Measurements from ENCODE around the gene ARHGEF28. TPM values are rescaled to one million over a fixed set of nuclear protein-coding genes. Genes with fewer than 3 reads are reported as not detected.

The ARHGEF28 gene
- total RNA-seq, 2 experiments from 2014 or later: not detected

DNA sequence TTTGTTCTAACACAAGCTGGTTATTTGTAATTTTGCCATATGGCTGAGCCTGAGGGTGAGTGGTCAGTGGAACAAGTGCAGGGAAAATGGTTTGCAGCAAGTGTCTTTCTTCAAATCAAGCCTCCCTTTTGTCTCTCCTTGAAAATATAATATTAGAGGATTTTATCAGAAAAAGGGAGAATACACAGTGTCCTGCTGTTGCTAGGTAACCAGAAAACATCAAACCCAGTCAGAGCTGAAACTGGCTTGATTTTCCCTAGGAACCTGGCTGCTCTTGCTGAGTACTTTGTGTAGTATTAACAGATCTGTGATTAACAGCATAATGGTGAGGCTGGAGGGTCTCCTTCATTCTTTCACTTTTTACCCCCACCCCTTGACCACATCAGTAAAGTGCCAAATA lies 314.0 kb downstream of the ARHGEF28 start:
- no peaks in the 10 kb centered on the region for H3K79me2 ChIP-seq (ENCODE audit: insufficient read depth, low read depth, low read length)
- H2AFZ ChIP-seq (ENCODE audit: low read length): no peak overlapping the region
- H3K9me3 ChIP-seq (ENCODE audit: low read length): peaks cover 8% of the 10 kb centered on the region
- no peak overlapping the region for H3K4me3 ChIP-seq (ENCODE audit: low read depth, low read length, poor library complexity, severe bottlenecking)
- H3K9me2 ChIP-seq (ENCODE audit: insufficient read depth, low read length): no peaks in the 10 kb centered on the region
- H4K20me1 ChIP-seq (ENCODE audit: insufficient read depth, low read length): no peaks in the 10 kb centered on the region
- intact Hi-C loops (cut with micrococcal nuclease; ENCODE audit: unreplicated experiment): no loop called here
- no peak for DNase-seq (ENCODE audit: low spot score)
- ChIA-PET POLR2A (no interaction called here), CTCF (ENCODE audit: unreplicated experiment) (no interaction called here)
- H3K27ac ChIP-seq (ENCODE audit: low read depth, low read length, poor library complexity, severe bottlenecking): no peak overlapping the region
- no peaks in the 10 kb centered on the region for H3K36me3 ChIP-seq (ENCODE audit: insufficient read depth, low read length)
- no peak overlapping the region for H3K4me2 ChIP-seq (ENCODE audit: low read length)
- no TSS peak for BruUV-seq (replicated peaks)
- peaks cover 12% of the 10 kb centered on the region for H3K4me1 ChIP-seq (ENCODE audit: insufficient read depth, low read length, poor library complexity, severe bottlenecking)
- no peak for TF ChIP-seq EZH2phosphoT487 (IDR thresholded peaks at IDR 0.05; ENCODE audit: borderline replicate concordance, low read depth, low read length)
- TF ChIP-seq, protein P1, sequence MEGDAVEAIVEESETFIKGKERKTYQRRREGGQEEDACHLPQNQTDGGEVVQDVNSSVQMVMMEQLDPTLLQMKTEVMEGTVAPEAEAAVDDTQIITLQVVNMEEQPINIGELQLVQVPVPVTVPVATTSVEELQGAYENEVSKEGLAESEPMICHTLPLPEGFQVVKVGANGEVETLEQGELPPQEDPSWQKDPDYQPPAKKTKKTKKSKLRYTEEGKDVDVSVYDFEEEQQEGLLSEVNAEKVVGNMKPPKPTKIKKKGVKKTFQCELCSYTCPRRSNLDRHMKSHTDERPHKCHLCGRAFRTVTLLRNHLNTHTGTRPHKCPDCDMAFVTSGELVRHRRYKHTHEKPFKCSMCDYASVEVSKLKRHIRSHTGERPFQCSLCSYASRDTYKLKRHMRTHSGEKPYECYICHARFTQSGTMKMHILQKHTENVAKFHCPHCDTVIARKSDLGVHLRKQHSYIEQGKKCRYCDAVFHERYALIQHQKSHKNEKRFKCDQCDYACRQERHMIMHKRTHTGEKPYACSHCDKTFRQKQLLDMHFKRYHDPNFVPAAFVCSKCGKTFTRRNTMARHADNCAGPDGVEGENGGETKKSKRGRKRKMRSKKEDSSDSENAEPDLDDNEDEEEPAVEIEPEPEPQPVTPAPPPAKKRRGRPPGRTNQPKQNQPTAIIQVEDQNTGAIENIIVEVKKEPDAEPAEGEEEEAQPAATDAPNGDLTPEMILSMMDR (conservative IDR thresholded peaks at IDR 0.05; ENCODE audit: low read length): no peak

DNA sequence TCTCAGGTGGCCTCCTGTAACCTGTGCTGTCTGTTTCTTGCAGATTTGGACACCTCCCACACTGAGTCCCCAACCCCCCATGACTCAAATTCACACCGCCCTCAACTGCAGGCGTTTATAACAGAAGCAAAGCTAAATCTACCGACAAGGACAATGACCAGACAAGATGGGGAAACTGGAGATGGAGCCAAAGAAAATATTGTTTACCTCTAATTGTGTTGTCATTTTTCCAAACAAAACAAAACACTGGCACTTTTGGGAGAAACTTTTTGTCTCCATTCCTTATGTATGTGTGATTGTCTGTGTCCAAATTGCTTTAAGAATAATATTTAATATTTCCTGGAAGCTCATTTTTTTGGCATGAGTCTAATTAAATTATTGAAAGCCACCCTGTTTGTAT lies 314.8 kb downstream of the ARHGEF28 start:
- BruUV-seq (replicated peaks): no TSS peak
- H3K4me1 ChIP-seq (ENCODE audit: insufficient read depth, low read length, poor library complexity, severe bottlenecking): peaks cover 12% of the 10 kb centered on the region
- no peak for DNase-seq (ENCODE audit: low spot score)
- H3K79me2 ChIP-seq (ENCODE audit: insufficient read depth, low read depth, low read length): no peaks in the 10 kb centered on the region
- no peaks in the 10 kb centered on the region for H3K36me3 ChIP-seq (ENCODE audit: insufficient read depth, low read length)
- CTCF ChIA-PET (ENCODE audit: unreplicated experiment): no interaction called here
- H4K20me1 ChIP-seq (ENCODE audit: insufficient read depth, low read length): no peaks in the 10 kb centered on the region
- no peak overlapping the region for H3K27ac ChIP-seq (ENCODE audit: low read depth, low read length, poor library complexity, severe bottlenecking)
- POLR2A ChIA-PET: no interaction called here
- H3K4me2 ChIP-seq (ENCODE audit: low read length): no peak overlapping the region
- H2AFZ ChIP-seq (ENCODE audit: low read length): no peak overlapping the region
- H3K9me3 ChIP-seq (ENCODE audit: low read length): peaks cover 8% of the 10 kb centered on the region
- no peaks in the 10 kb centered on the region for H3K9me2 ChIP-seq (ENCODE audit: insufficient read depth, low read length)
- TF ChIP-seq, protein P1 (conservative IDR thresholded peaks at IDR 0.05; ENCODE audit: low read length): no peak
- no peak for TF ChIP-seq EZH2phosphoT487 (IDR thresholded peaks at IDR 0.05; ENCODE audit: borderline replicate concordance, low read depth, low read length)
- intact Hi-C loops (cut with micrococcal nuclease; ENCODE audit: unreplicated experiment): no loop called here
- H3K4me3 ChIP-seq (ENCODE audit: low read depth, low read length, poor library complexity, severe bottlenecking): no peak overlapping the region

DNA sequence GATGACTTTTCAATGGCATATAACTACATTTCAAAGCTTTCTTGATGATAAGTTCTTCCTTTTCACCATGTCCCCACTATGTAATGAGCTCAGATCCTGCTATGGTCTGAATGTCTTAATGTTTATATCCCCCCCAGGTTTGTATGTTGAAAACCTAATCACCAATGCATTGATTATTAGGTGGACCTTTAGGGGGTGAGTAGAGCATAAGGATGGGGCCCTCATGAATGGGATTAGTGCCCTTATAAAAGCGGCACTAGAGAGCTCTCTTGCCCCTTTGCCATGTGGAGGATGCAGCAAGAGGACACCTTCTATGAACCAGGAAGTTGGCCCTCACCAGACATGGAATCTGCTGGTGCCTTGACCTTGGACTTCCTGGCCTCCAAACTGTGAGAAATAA lies 316.8 kb downstream of the ARHGEF28 start:
- intact Hi-C loops (cut with micrococcal nuclease; ENCODE audit: unreplicated experiment): no loop called here
- H4K20me1 ChIP-seq (ENCODE audit: insufficient read depth, low read length): no peaks in the 10 kb centered on the region
- no peaks in the 10 kb centered on the region for H3K36me3 ChIP-seq (ENCODE audit: insufficient read depth, low read length)
- H2AFZ ChIP-seq (ENCODE audit: low read length): no peak overlapping the region
- H3K9me3 ChIP-seq (ENCODE audit: low read length): peaks cover 8% of the 10 kb centered on the region
- H3K9me2 ChIP-seq (ENCODE audit: insufficient read depth, low read length): no peaks in the 10 kb centered on the region
- no peak overlapping the region for H3K4me2 ChIP-seq (ENCODE audit: low read length)
- no peak overlapping the region for H3K4me3 ChIP-seq (ENCODE audit: low read depth, low read length, poor library complexity, severe bottlenecking)
- ChIA-PET POLR2A (interaction anchor here (0.7 to 1.5 kb wide), 2 partner anchors 453 to 701 kb away, joined by 3 read pairs; no protein-coding TSS in a partner anchor), CTCF (ENCODE audit: unreplicated experiment) (no interaction called here)
- H3K4me1 ChIP-seq (ENCODE audit: insufficient read depth, low read length, poor library complexity, severe bottlenecking): peaks cover 30% of the 10 kb centered on the region
- H3K27ac ChIP-seq (ENCODE audit: low read depth, low read length, poor library complexity, severe bottlenecking): no peak overlapping the region
- no peaks in the 10 kb centered on the region for H3K79me2 ChIP-seq (ENCODE audit: insufficient read depth, low read depth, low read length)
- TF ChIP-seq EZH2phosphoT487 (IDR thresholded peaks at IDR 0.05; ENCODE audit: borderline replicate concordance, low read depth, low read length): no peak
- TF ChIP-seq, protein P1 (conservative IDR thresholded peaks at IDR 0.05; ENCODE audit: low read length): no peak
- no TSS peak for BruUV-seq (replicated peaks)
- no peak for DNase-seq (ENCODE audit: low spot score)

Measured in OCI-LY7 (cell line).